Ovary (tissue), 9 donors: Measurements from ENCODE around the gene MDN1. TPM values are rescaled to one million over a fixed set of nuclear protein-coding genes. Genes with fewer than 3 reads are reported as not detected.
"Not testable (repeated sequence)": the region's sequence is repeated elsewhere in the genome, so short reads cannot be mapped to it uniquely, and the experiment has no call there.

Source experiments
- DNase-seq, 5 donors: peaks; one replicate each; pipeline ENCODE4 v3.0.0-alpha.2; 2019 to 2020
- H3K27ac ChIP-seq, 2 donors: fragments of 200-600 bp; one replicate each; pipeline versions ENCODE4 v1.5.1 to v1.8.0; 2019 to 2022
- H3K27me3 ChIP-seq: fragments of 200-600 bp; one replicate; pipeline ENCODE4 v1.8.0; 2022
- H3K36me3 ChIP-seq: fragments of 200-600 bp; sonication (generic); one replicate; pipeline ENCODE4 v1.5.1; 2019
- H3K4me1 ChIP-seq: one replicate; pipeline ENCODE4 v1.8.1; 2013; ENCODE audit warnings: mild to moderate bottlenecking, moderate library complexity; ENCODE audit not compliant: insufficient read depth
- H3K4me3 ChIP-seq: fragments of 200-600 bp; sonication (generic); one replicate; pipeline ENCODE4 v1.5.1; 2017
- H3K9me3 ChIP-seq, 2 donors: fragments of 200-600 bp in 1 of 2; sonication (generic) in 1 of 2; one replicate each; pipeline versions ENCODE4 v1.5.1 to v1.8.1; 2013 to 2019; ENCODE audit warnings: mild to moderate bottlenecking in 1 of 2, moderate library complexity in 1 of 2
- EP300 ChIP-seq: sonication (generic); formaldehyde crosslinking; IDR thresholded peaks from one replicate; pipeline ENCODE4 v1.6.1; 2017; ENCODE audit warnings: antibody characterized with exemption
- POLR2A ChIP-seq: fragments of 450-650 bp; IDR thresholded peaks from one replicate; pipeline ENCODE4 v1.6.1; 2017; ENCODE audit warnings: antibody characterized with exemption, mild to moderate bottlenecking, moderate library complexity
- WGBS, 3 donors: extraction: QIAGEN DNeasy Blood & Tissue Kit in 1 of 3; methylation state at CpG; one replicate each; pipeline versions ENCODE4 v1.1.5 to v1.1.7; 2013 to 2017; 5-methylcytosine and 5-hydroxymethylcytosine counted together
- intact Hi-C, 4 donors: fragments of 100-400 bp; cut with DNase I; formaldehyde crosslinking; loops; one replicate each; pipeline versions ENCODE4 v1.11.0 to v1.15.1; 2022 to 2023
- polyA plus RNA-seq, 2 donors: library from polyadenylated mRNA; stranded (reverse); fragments of 200-250 nt in 1 of 2; fragments of 350-450 nt in 1 of 2; fragmentation: Illumina TruSeq in 1 of 2; extraction: RNeasy Lipid Tissue Mini Kit (QIAGEN cat#74804) in 1 of 2; gene quantifications; one replicate each; pipeline ENCODE4 v1.2.3, GENCODE V29; 2013 to 2014
- total RNA-seq, 7 donors: library from RNA; depleted of rRNA in 2 of 7; stranded (reverse); fragments of >200 nt in 2 of 7; fragmentation: NEBNext Ultra II Directional in 3 of 7; extraction: Animal tissue kit (Norgen Biotek cat#: 25700) in 3 of 7; gene quantifications; one replicate each; pipeline versions ENCODE4 v1.1.0 to v1.2.4, GENCODE V29; 2016 to 2023
- TF ChIP-seq, protein P1 (sequence below), 3 donors: fragments of 450-650 bp in 2 of 3; fragments of 200-600 bp in 1 of 3; IDR thresholded peaks; one replicate each; pipeline versions ENCODE4 v1.5.1 to v1.8.0; 2016 to 2022; ENCODE audit warnings: antibody characterized with exemption in 3 of 3, mild to moderate bottlenecking in 1 of 3
- donor health status: DM: no; HTN: no; CAD: no; lungs with moderate emphysema.
- donor health status: DM: no; HTN: no; CAD: no.
- donor health status: Bipolar disorder and iron deficiency.
- donor health status: DM: yes; HTN: yes; CAD: no.
- donor health status: DM: no; HTN: no; CAD: no.
- donor health status: DM: yes; HTN: yes; CAD: no.

MDN1 gene
- total and polyA plus RNA-seq, 9 donors, result 11.9 to 51.5 (median 32.3) TPM

DNA sequence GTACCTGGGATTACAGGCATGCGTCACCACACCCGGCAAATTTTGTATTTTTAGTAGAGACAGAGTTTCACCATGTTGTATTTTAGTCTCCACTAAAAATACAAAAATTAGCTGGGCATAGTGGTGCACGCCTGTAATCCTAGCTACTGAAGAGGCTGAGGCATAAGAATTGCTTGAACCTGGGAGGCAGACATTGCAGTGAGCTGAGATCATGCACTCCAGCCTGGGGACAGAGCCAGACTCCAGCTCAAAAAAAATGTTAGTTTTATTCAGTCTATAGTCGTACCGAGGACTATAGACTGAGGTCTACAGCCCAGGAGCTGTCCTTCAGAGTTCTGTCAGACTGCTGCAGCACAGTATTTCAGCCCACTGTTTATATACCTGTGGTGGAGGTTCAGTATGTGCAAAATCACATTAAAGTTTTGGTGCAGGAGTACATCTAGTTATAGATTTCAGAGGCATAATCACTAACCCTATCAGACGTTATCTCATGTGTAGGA is 6.5 kb upstream of the MDN1 start:
- intact Hi-C loops, result no loop called here
- Histone ChIP-seq H3K9me3 (no peaks in the 10 kb centered on the region), H3K27me3 (no peaks in the 10 kb centered on the region), H3K27ac (no peak overlapping the region), H3K4me3 (no peak overlapping the region), H3K4me1 (peaks cover 6% of the 10 kb centered on the region), H3K36me3 (no peaks in the 10 kb centered on the region)
- DNase-seq, result no peak
- WGBS, 3 donors, result 69 to 80% (median 75%) methylated on average over 6 of the region's 6 CpGs
- TF ChIP-seq, protein P1, sequence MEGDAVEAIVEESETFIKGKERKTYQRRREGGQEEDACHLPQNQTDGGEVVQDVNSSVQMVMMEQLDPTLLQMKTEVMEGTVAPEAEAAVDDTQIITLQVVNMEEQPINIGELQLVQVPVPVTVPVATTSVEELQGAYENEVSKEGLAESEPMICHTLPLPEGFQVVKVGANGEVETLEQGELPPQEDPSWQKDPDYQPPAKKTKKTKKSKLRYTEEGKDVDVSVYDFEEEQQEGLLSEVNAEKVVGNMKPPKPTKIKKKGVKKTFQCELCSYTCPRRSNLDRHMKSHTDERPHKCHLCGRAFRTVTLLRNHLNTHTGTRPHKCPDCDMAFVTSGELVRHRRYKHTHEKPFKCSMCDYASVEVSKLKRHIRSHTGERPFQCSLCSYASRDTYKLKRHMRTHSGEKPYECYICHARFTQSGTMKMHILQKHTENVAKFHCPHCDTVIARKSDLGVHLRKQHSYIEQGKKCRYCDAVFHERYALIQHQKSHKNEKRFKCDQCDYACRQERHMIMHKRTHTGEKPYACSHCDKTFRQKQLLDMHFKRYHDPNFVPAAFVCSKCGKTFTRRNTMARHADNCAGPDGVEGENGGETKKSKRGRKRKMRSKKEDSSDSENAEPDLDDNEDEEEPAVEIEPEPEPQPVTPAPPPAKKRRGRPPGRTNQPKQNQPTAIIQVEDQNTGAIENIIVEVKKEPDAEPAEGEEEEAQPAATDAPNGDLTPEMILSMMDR (IDR thresholded peaks at IDR 0.05), result no peak
- TF ChIP-seq EP300, result no peak
- no peak for TF ChIP-seq POLR2A

DNA sequence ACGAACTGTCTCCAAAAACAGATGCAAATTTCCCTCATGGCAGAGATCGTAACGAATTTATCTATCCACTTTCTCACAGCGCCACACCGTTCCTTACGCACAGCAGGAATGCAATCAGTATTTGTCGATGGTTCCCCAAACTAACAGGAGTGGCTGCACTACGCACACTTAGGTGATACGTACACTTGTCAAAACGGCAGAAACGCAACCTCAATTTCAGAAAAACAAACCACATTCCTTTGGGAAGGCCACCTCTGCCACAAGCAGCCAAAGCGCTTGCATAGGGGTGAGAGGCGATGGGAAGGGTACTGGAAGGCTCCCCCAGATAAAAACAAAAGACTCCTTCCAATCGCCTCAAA is 638 bp downstream of the MDN1 start:
- no peak for DNase-seq
- TF ChIP-seq POLR2A (no peak), EP300 (no peak)
- TF ChIP-seq, protein P1 (IDR thresholded peaks at IDR 0.05), result no peak
- Histone ChIP-seq H3K36me3 (no peaks in the 10 kb centered on the region), H3K4me1 (peaks cover 8% of the 10 kb centered on the region), H3K27me3 (no peaks in the 10 kb centered on the region), H3K4me3 (peak overlapping the region; percentile 72), H3K9me3 (no peaks in the 10 kb centered on the region), H3K27ac (peak overlapping the region; percentile 67 to 85)
- intact Hi-C loops, result no loop called here
- WGBS, 3 donors, result 1% methylated on average over 14 of the region's 14 CpGs

DNA sequence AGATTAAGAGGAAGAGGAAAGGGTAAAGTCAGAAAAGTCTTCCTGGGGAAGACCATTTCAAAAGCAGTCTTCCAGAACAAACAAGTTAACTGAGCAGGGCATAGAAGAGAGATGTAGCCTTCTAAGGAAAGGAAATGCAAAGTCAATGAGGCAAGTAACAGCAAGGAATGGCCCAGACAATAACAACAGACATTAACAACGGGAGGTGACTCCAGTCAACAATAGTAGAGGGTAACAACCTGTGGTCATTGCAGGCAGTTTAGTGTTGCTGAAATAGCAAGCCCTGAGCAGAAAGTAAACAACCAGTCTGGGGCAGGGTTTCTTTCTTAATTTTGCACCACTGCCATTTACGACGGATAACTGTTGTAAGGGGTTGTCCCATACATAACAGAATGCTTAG is 2.1 kb downstream of the MDN1 start:
- Histone ChIP-seq H3K27me3 (no peaks in the 10 kb centered on the region), H3K4me3 (no peak overlapping the region), H3K9me3 (no peaks in the 10 kb centered on the region), H3K36me3 (no peaks in the 10 kb centered on the region), H3K27ac (no peak overlapping the region), H3K4me1 (peaks cover 8% of the 10 kb centered on the region)
- 62 to 72% (median 65%) methylated on average over 3 of the region's 3 CpGs for WGBS, 3 donors
- intact Hi-C loops, result no loop called here
- no peak for DNase-seq
- no peak for TF ChIP-seq POLR2A

DNA sequence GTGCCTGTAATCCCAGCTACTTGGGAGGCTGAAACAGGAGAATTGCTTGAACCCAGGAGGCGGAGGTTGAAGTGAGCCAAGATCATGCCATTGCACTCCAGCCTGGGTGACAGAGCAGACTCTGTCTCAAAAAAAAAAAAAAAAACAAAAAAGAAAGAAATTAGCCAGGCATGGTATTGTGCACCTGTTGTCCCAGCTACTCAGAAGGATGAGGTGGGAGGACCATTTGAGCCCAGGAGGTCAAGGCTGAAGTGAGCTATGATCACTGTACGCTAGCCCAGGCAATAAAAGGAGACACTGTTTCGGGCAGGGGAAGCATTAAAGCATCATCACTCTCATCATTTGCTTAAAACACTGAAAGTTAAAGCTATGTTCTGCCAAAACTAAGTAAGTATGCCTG is 6.2 kb downstream of the MDN1 start:
- H3K27me3 ChIP-seq, DNase-seq, H3K9me3 ChIP-seq, H3K4me1 ChIP-seq, H3K27ac ChIP-seq, intact Hi-C loops, H3K4me3 ChIP-seq, H3K36me3 ChIP-seq: not testable (repeated sequence)
- 78 to 85% (median 79%) methylated on average over 3 of the region's 3 CpGs for WGBS, 3 donors

DNA sequence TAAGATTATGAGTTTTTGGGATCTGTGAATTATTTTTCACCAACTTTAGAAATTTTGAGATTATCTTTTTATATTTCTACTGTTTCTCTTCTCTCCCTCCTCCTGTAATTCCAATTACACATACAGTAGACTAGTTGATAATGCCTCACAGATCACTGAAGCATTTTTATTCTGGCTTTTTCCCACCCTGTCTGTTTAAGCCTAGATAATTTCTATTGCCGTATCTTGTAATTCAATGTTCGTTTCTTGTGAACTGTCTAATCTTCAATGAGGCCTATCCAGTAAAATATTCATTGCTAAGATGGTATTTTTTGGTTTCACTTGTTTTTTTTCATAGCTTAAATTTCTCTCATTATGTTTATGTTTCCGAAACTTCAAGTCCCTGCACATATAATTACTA is 12.0 kb downstream of the MDN1 start:
- TF ChIP-seq, protein P1 (IDR thresholded peaks at IDR 0.05), result no peak
- TF ChIP-seq POLR2A (no peak), EP300 (no peak)
- Histone ChIP-seq H3K9me3 (no peaks in the 10 kb centered on the region), H3K4me1 (no peaks in the 10 kb centered on the region), H3K4me3 (no peak overlapping the region), H3K27me3 (no peaks in the 10 kb centered on the region), H3K27ac (no peak overlapping the region), H3K36me3 (no peaks in the 10 kb centered on the region)
- 75 to 81% (median 75%) methylated on average over 3 of the region's 3 CpGs for WGBS, 3 donors
- intact Hi-C loops, result no loop called here
- no peak for DNase-seq
